T-helper 17 cell (primary cell): ENCODE measurements around the gene HORMAD2. TPM values are rescaled to one million over a fixed set of nuclear protein-coding genes. Genes with fewer than 3 reads are reported as not detected.
"Not testable (repeated sequence)": the region's sequence is repeated elsewhere in the genome, so short reads cannot be mapped to it uniquely, and the experiment has no call there.

Experiments
- ATAC-seq: fragments of 150-1000 bp; cut with Tn5 transposase; 2 replicates; pipeline ENCODE4 v1.10.0; 2021; ENCODE audit warnings: mild to moderate bottlenecking, moderate library complexity
- DNase-seq, 3 donors: peaks; one replicate each; pipeline versions ENCODE4 v3.0.0 to v3.0.0-alpha.2; 2020 to 2021
- H3K9me3 ChIP-seq: one replicate; pipeline ENCODE4 v1.7.0; 2013; ENCODE audit warnings: low read length, mild to moderate bottlenecking; ENCODE audit not compliant: control insufficient read depth, poor library complexity, severe bottlenecking
- H3K27ac Mint-ChIP-seq: one replicate; pipeline ENCODE4 v1.8.0; 2022; ENCODE audit warnings: mild to moderate bottlenecking, moderate library complexity, mixed read lengths
- H3K27me3 Mint-ChIP-seq: one replicate; pipeline ENCODE4 v1.8.0; 2022; ENCODE audit warnings: mixed read lengths
- H3K36me3 Mint-ChIP-seq: one replicate; pipeline ENCODE4 v1.8.0; 2022; ENCODE audit warnings: low read depth, mixed read lengths
- H3K4me1 Mint-ChIP-seq: one replicate; pipeline ENCODE4 v1.8.0; 2022; ENCODE audit warnings: mild to moderate bottlenecking, mixed read lengths
- H3K4me3 Mint-ChIP-seq: one replicate; pipeline ENCODE4 v1.8.0; 2022; ENCODE audit warnings: mild to moderate bottlenecking, moderate library complexity, mixed read lengths
- total RNA-seq, 4 donors: library from RNA in 2 of 4; stranded (reverse) in 2 of 4; gene quantifications; one replicate each; pipeline ENCODE4 v1.2.3 and lab custom pipeline; 2022 to 2026

Gene HORMAD2
- total RNA-seq, 2 donors from 2014 or later: not detected

- Mint-ChIP-seq H3K27ac (no peak overlapping the region), H3K27me3 (peaks cover 2% of the 10 kb centered on the region), H3K4me1 (no peaks in the 10 kb centered on the region), H3K4me3 (no peak overlapping the region), H3K36me3 (no peaks in the 10 kb centered on the region)
- ATAC-seq: no peak
- H3K9me3 ChIP-seq: peaks cover 3% of the 10 kb centered on the region
- no peak for DNase-seq
Measured at GRCh38 chr22:30064172-30064571, 16.1 kb upstream of the HORMAD2 start.

- H3K9me3 ChIP-seq: no peaks in the 10 kb centered on the region
- no peak for ATAC-seq
- no peak overlapping the region for H3K27ac Mint-ChIP-seq
- H3K4me3 Mint-ChIP-seq: no peak overlapping the region
- H3K4me1 Mint-ChIP-seq: peaks cover 8% of the 10 kb centered on the region
- H3K27me3 Mint-ChIP-seq: peaks cover 10% of the 10 kb centered on the region
- no peaks in the 10 kb centered on the region for H3K36me3 Mint-ChIP-seq
- DNase-seq: no peak
Measured at GRCh38 chr22:30073743-30074142, 6.5 kb upstream of the HORMAD2 start.

GRCh38 chr22:30074147-30074546 lies 6.1 kb upstream of the HORMAD2 start:
- peaks cover 8% of the 10 kb centered on the region for H3K27me3 Mint-ChIP-seq
- H3K36me3 Mint-ChIP-seq: no peaks in the 10 kb centered on the region

GRCh38 chr22:30074994-30075393 lies 5.3 kb upstream of the HORMAD2 start:
- no peak overlapping the region for H3K4me3 Mint-ChIP-seq
- no peak for ATAC-seq
- peaks cover 11% of the 10 kb centered on the region for H3K4me1 Mint-ChIP-seq
- no peaks in the 10 kb centered on the region for H3K27me3 Mint-ChIP-seq
- DNase-seq: no peak
- H3K9me3 ChIP-seq: no peaks in the 10 kb centered on the region
- H3K36me3 Mint-ChIP-seq: no peaks in the 10 kb centered on the region
- H3K27ac Mint-ChIP-seq: no peak overlapping the region

More at GRCh38 chr22:30074147-30074546, 6.1 kb upstream of the HORMAD2 start:
- peaks cover 11% of the 10 kb centered on the region for H3K4me1 Mint-ChIP-seq
- ATAC-seq (no peak), DNase-seq (no peak)
- H3K9me3 ChIP-seq: no peaks in the 10 kb centered on the region
- no peak overlapping the region for H3K27ac Mint-ChIP-seq
- H3K4me3 Mint-ChIP-seq: no peak overlapping the region

GRCh38 chr22:30077279-30077880 lies 2.9 kb upstream of the HORMAD2 start:
- peak overlapping the region; percentile 90 for H3K27ac Mint-ChIP-seq
- ATAC-seq (no peak), DNase-seq (no peak)
- H3K27me3 Mint-ChIP-seq: no peaks in the 10 kb centered on the region
- no peaks in the 10 kb centered on the region for H3K9me3 ChIP-seq
- peaks cover 11% of the 10 kb centered on the region for H3K4me1 Mint-ChIP-seq
- H3K36me3 Mint-ChIP-seq: no peaks in the 10 kb centered on the region
- no peak overlapping the region for H3K4me3 Mint-ChIP-seq

GRCh38 chr22:30078320-30079311 lies 1.6 kb upstream of the HORMAD2 start:
- ATAC-seq: peak; percentile 86
- H3K4me3 Mint-ChIP-seq: peak overlapping the region; percentile 81

GRCh38 chr22:30080805-30081204 lies 541 bp downstream of the HORMAD2 start:
- no peak overlapping the region for H3K27ac Mint-ChIP-seq
- no peak for ATAC-seq
- H3K27me3 Mint-ChIP-seq: no peaks in the 10 kb centered on the region
- H3K36me3 Mint-ChIP-seq: no peaks in the 10 kb centered on the region
- H3K9me3 ChIP-seq: no peaks in the 10 kb centered on the region
- H3K4me3 Mint-ChIP-seq: no peak overlapping the region
- DNase-seq: no peak
- H3K4me1 Mint-ChIP-seq: peaks cover 11% of the 10 kb centered on the region

More at GRCh38 chr22:30078320-30079311, 1.6 kb upstream of the HORMAD2 start:
- Mint-ChIP-seq H3K4me1 (peaks cover 11% of the 10 kb centered on the region), H3K27me3 (no peaks in the 10 kb centered on the region), H3K27ac (peak overlapping the region; percentile 90), H3K36me3 (no peaks in the 10 kb centered on the region)
- DNase-seq: no peak
- H3K9me3 ChIP-seq: no peaks in the 10 kb centered on the region

GRCh38 chr22:30086496-30086895 lies 6.2 kb downstream of the HORMAD2 start:
- H3K4me3 Mint-ChIP-seq: no peak overlapping the region
- DNase-seq (no peak), ATAC-seq (no peak)
- H3K4me1 Mint-ChIP-seq: peaks cover 11% of the 10 kb centered on the region
- H3K27me3 Mint-ChIP-seq: peaks cover 6% of the 10 kb centered on the region
- no peaks in the 10 kb centered on the region for H3K9me3 ChIP-seq
- H3K36me3 Mint-ChIP-seq: no peaks in the 10 kb centered on the region
- peak overlapping the region; percentile 67 for H3K27ac Mint-ChIP-seq

GRCh38 chr22:30087037-30087436 lies 6.8 kb downstream of the HORMAD2 start:
- Mint-ChIP-seq H3K27ac (peak overlapping the region; percentile 67), H3K4me1 (peaks cover 11% of the 10 kb centered on the region)
- not testable (repeated sequence) for H3K36me3 Mint-ChIP-seq, H3K9me3 ChIP-seq, DNase-seq, H3K27me3 Mint-ChIP-seq, ATAC-seq, H3K4me3 Mint-ChIP-seq

GRCh38 chr22:30087611-30088010 lies 7.3 kb downstream of the HORMAD2 start:
- no peak for ATAC-seq
- peak overlapping the region; percentile 67 for H3K27ac Mint-ChIP-seq
- peaks cover 11% of the 10 kb centered on the region for H3K4me1 Mint-ChIP-seq
- no peak overlapping the region for H3K4me3 Mint-ChIP-seq
- DNase-seq: no peak
- H3K9me3 ChIP-seq: no peaks in the 10 kb centered on the region
- H3K36me3 Mint-ChIP-seq: no peaks in the 10 kb centered on the region
- H3K27me3 Mint-ChIP-seq: peaks cover 6% of the 10 kb centered on the region

- no peak overlapping the region for H3K4me3 Mint-ChIP-seq
- peaks cover 6% of the 10 kb centered on the region for H3K27me3 Mint-ChIP-seq
Measured at GRCh38 chr22:30088468-30088867, 8.2 kb downstream of the HORMAD2 start.

GRCh38 chr22:30089655-30089974 lies 9.4 kb downstream of the HORMAD2 start:
- Mint-ChIP-seq H3K4me3 (no peak overlapping the region), H3K27ac (peak overlapping the region; percentile 32), H3K36me3 (no peaks in the 10 kb centered on the region), H3K4me1 (peaks cover 11% of the 10 kb centered on the region), H3K27me3 (peaks cover 6% of the 10 kb centered on the region)
- no peak for DNase-seq
- no peaks in the 10 kb centered on the region for H3K9me3 ChIP-seq
- no peak for ATAC-seq

More at GRCh38 chr22:30088468-30088867, 8.2 kb downstream of the HORMAD2 start:
- H3K4me1 Mint-ChIP-seq: peaks cover 11% of the 10 kb centered on the region
- H3K36me3 Mint-ChIP-seq: no peaks in the 10 kb centered on the region
- no peak overlapping the region for H3K27ac Mint-ChIP-seq
- no peak for DNase-seq
- H3K9me3 ChIP-seq: no peaks in the 10 kb centered on the region
- no peak for ATAC-seq

- H3K36me3 Mint-ChIP-seq: no peaks in the 10 kb centered on the region
Measured at GRCh38 chr22:30092686-30093085, 12.4 kb downstream of the HORMAD2 start.

More at GRCh38 chr22:30092686-30093085, 12.4 kb downstream of the HORMAD2 start:
- no peak for ATAC-seq
- Mint-ChIP-seq H3K4me1 (no peaks in the 10 kb centered on the region), H3K27ac (no peak overlapping the region), H3K4me3 (no peak overlapping the region), H3K27me3 (peaks cover 6% of the 10 kb centered on the region)
- no peak for DNase-seq
- no peaks in the 10 kb centered on the region for H3K9me3 ChIP-seq
